Activated CD4-positive, alpha-beta T cell treated with anti-CD3 and anti-CD28 coated beads, Interleukin-2, amount 50 U/mL, for 16 hours (primary cell): ENCODE measurements around the gene MARF1.
"Not testable (repeated sequence)": the region's sequence is repeated elsewhere in the genome, so short reads cannot be mapped to it uniquely, and the experiment has no call there.

Source experiments
- DNase-seq: peaks from one replicate; pipeline ENCODE4 v3.0.0-alpha.2; 2020

Gene MARF1

GRCh38 chr16:15566095-15566494, 76.9 kb downstream of the MARF1 start:
- no peak for DNase-seq

DNA sequence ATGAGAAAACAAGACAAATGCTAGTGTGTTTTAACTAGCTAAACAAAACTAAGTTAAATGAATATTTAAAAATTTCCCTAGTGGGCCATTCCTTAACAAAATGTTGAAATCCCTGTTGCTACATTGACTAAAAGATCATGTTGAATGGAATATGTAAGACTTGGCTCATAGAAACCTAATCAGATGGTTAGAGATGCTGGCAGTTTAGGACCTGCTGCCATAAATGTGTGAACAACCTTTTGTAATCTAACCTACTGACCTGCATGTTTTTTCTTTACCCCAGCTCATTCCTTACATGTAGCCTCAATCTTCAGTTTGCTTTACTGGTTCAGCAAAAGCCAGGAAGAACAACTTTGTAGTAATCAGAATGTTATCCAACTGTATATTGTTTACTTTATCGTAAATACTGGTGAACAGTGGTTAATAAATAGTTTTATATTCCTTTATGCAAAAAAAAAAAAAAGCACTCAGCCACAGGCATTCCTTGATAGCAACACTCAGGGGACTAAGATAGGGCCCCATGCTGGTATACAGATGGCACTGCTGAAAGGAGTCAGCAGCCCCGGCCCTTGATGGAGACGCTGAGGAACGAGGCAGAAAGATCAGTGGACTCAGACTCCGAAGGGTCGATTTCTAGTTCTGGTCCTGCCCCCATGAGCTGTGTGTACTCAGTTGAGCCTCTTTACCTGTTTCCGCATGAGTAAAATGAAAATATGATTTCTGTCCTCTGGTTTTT, 78.2 kb downstream of the MARF1 start:
- DNase-seq, result no peak

GRCh38 chr16:15559176-15559575, 83.8 kb downstream of the MARF1 start:
- no peak for DNase-seq

- DNase-seq, result no peak
These were observed 85.7 kb downstream of the MARF1 start for GRCh38 chr16:15557258-15557657.

DNA sequence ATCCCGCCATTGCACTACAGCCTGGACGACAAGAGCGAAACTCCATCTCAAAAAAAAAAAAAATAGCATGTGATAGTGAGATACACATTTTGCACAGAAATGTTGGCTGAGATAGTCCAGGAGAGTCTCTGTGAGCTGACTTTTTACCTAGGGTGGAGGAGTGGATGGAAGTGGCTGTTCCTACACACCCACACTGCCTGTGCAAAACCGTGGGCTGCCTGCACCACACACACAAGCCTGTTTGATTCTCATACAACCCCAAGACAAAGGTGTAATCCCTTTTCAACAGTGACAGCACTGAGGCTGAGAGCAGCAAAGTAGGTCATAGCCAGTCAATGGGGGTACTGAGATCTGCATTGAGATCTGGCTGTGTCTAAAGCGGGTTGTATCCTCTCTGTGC, 86.8 kb downstream of the MARF1 start:
- DNase-seq, result no peak

DNA sequence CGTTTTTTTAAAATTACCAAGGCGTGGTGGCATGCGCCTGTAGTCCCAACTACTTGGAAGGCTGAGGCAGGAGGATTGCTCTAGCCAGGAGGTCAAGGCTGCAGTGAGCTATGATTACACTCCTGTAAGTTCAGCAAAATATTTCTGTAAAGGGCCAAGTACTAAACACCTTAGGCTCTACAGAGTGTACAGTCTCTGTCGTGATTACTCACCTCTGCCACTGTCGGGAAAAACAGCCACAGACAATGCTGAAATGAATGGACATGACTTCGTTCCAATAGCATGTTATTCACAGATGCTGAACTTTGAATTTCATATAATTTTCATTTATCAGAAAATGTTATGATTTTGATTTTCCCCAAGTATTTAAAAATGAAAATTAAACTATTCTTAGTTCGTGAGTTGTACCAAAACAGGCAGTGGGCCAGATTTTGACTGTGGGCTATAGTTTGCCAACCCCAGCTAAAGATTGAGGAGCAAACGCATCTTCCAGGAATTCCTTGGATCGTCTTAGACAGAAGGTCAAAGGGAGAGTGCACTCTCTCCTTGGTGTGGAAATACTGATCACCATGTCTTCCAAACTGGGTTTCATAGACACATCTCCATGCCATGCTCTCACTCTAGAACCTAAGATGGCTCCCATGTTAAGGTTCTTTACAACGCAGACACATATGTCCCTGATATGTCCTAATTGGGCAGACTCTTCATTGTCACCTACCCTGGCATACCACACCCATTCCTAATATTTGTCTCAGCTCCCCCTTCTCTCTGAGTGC, 89.5 kb downstream of the MARF1 start:
- DNase-seq, result peak; percentile 42

GRCh38 chr16:15552507-15552906, 90.4 kb downstream of the MARF1 start:
- DNase-seq, result peak; percentile 33

DNA sequence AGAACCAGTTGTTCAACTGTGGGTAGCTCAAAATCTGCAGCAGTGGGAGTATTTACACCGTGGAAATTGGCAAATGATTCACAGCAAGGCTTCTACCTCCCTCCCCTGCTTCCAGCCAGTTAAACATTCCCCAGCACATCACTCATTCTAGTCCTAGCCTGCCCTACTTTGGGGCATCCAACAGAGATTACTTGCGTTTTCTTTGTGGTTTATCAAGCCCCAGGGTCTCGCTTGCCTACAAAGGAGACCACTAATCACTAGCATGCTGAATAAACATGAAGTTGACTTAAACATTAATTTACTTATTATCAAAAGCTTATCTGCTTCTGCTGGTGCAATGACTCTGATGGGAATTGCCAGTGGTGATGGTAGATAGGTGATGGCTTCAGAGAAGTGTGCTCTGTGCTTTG, 94.5 kb downstream of the MARF1 start:
- no peak for DNase-seq

DNA sequence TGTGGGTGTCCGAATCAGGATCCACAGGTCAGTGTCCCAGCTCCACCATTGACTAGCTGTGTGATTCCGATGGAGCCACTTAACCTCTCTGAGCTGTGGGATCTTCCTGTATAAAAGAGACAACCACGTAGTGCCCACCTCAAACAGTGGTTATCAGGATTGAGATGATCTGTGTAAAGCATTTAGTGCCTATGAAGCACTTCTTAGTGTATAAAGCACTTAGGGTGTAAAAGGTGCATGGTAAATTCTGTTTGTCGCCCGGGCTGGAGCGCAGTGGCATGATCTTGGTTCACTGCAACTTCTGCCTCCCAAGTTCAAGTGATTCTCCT, 95.2 kb downstream of the MARF1 start:
- no peak for DNase-seq

- not testable (repeated sequence) for DNase-seq
These were observed 95.7 kb downstream of the MARF1 start for GRCh38 chr16:15547072-15547767.

- DNase-seq, result no peak
These were observed 97.4 kb downstream of the MARF1 start for GRCh38 chr16:15545544-15545943.

DNA sequence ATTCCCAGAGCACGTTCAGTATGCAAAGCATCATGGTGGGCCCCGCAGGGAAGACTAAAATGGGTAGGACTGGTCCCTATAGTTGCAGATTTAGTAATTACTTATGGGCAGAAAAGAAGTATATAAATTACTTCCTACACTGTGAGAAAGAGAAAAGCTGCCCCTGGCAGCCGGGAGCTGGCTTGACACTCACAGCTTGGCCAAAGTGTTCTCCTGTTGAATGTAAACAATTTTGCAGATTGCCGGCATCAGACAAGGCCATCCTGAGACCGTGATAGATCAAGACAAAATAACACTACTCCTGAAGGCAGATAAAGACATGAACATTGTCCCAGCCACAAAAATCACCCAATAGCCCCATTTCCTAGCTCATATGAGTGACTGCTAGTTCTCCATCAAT, 98.5 kb downstream of the MARF1 start:
- DNase-seq, result no peak
